ENCODE data around the gene FNIP1.

The FNIP1 gene

GRCh38 chr5:131644370-131644769 lies 152.4 kb downstream of the FNIP1 start:
- H2AFZ ChIP-seq (ENCODE audit: low read length), result no peak overlapping the region
- H3K4me1 ChIP-seq (ENCODE audit: low read length), result peaks cover 4% of the 10 kb centered on the region; the same call in 1 of the 2 replicates
- H3K36me3 ChIP-seq (replicated peaks; ENCODE audit: insufficient read depth, low read length), result no peaks in the 10 kb centered on the region; the same call in 1 of the 2 replicates
- no peak for TF ChIP-seq EZH2 (optimal IDR thresholded peaks at IDR 0.05; ENCODE audit: low read depth, low read length)
- TF ChIP-seq EZH2phosphoT487 (IDR thresholded peaks at IDR 0.05; ENCODE audit: low read length), result no peak
- TF ChIP-seq, protein P1, sequence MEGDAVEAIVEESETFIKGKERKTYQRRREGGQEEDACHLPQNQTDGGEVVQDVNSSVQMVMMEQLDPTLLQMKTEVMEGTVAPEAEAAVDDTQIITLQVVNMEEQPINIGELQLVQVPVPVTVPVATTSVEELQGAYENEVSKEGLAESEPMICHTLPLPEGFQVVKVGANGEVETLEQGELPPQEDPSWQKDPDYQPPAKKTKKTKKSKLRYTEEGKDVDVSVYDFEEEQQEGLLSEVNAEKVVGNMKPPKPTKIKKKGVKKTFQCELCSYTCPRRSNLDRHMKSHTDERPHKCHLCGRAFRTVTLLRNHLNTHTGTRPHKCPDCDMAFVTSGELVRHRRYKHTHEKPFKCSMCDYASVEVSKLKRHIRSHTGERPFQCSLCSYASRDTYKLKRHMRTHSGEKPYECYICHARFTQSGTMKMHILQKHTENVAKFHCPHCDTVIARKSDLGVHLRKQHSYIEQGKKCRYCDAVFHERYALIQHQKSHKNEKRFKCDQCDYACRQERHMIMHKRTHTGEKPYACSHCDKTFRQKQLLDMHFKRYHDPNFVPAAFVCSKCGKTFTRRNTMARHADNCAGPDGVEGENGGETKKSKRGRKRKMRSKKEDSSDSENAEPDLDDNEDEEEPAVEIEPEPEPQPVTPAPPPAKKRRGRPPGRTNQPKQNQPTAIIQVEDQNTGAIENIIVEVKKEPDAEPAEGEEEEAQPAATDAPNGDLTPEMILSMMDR (IDR thresholded peaks at IDR 0.05; ENCODE audit: low read length), result no peak
- H3K27me3 ChIP-seq (replicated peaks; ENCODE audit: insufficient read depth, low read length), result no peaks in the 10 kb centered on the region
- DNase-seq, result no peak
- H3K4me2 ChIP-seq (ENCODE audit: low read depth, low read length), result no peak overlapping the region
- H4K20me1 ChIP-seq (ENCODE audit: insufficient read depth, low read length), result no peaks in the 10 kb centered on the region
- no peaks in the 10 kb centered on the region for H3K9me3 ChIP-seq (replicated peaks; ENCODE audit: insufficient read depth, low read length)
- no peak overlapping the region for H3K9ac ChIP-seq (ENCODE audit: low read length)
- H3K27ac ChIP-seq (ENCODE audit: low read length), result no peak overlapping the region
- no peaks in the 10 kb centered on the region for H3F3A ChIP-seq (ENCODE audit: insufficient read depth, low read length)
- H3K9me2 ChIP-seq (replicated peaks; ENCODE audit: insufficient read depth, low read length), result no peaks in the 10 kb centered on the region
- no peaks in the 10 kb centered on the region for H3K79me2 ChIP-seq (ENCODE audit: low read length)
- no peak overlapping the region for H3K4me3 ChIP-seq (ENCODE audit: low read length)

DNA sequence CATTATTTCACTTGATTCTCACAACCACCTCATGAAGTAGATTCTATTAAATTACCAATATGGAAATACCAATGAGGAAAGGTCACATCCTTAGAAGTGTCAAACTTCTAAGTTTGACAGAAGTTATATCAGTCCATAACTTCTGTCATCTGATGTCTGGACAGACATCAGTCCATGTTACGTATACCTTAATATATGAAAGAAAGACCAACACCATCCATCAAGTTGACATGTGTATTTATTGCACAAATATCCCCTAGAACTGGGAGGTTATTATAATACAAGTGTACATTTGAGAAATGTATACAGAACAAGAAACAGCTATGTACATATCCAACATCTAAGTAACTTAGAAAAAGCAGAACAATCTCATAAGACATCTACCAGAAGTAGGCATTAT lies 155.3 kb downstream of the FNIP1 start:
- DNase-seq, result no peak
- TF ChIP-seq, protein P1 (IDR thresholded peaks at IDR 0.05; ENCODE audit: low read length), result no peak
- TF ChIP-seq EZH2phosphoT487 (IDR thresholded peaks at IDR 0.05; ENCODE audit: low read length), result no peak
- no peak for TF ChIP-seq EZH2 (optimal IDR thresholded peaks at IDR 0.05; ENCODE audit: low read depth, low read length)
- Histone ChIP-seq H2AFZ (ENCODE audit: low read length) (no peak overlapping the region), H3K4me3 (ENCODE audit: low read length) (no peak overlapping the region), H3K4me2 (ENCODE audit: low read depth, low read length) (no peak overlapping the region), H3K9me3 (replicated peaks; ENCODE audit: insufficient read depth, low read length) (no peaks in the 10 kb centered on the region), H3K27me3 (replicated peaks; ENCODE audit: insufficient read depth, low read length) (no peaks in the 10 kb centered on the region), H3K79me2 (ENCODE audit: low read length) (no peaks in the 10 kb centered on the region), H3K9me2 (replicated peaks; ENCODE audit: insufficient read depth, low read length) (no peaks in the 10 kb centered on the region), H3K4me1 (ENCODE audit: low read length) (peaks cover 5% of the 10 kb centered on the region), H3K9ac (ENCODE audit: low read length) (no peak overlapping the region), H4K20me1 (ENCODE audit: insufficient read depth, low read length) (no peaks in the 10 kb centered on the region), H3K27ac (ENCODE audit: low read length) (no peak overlapping the region), H3F3A (ENCODE audit: insufficient read depth, low read length) (peaks cover 8% of the 10 kb centered on the region), H3K36me3 (replicated peaks; ENCODE audit: insufficient read depth, low read length) (no peaks in the 10 kb centered on the region; the same call in 1 of the 2 replicates)

DNA sequence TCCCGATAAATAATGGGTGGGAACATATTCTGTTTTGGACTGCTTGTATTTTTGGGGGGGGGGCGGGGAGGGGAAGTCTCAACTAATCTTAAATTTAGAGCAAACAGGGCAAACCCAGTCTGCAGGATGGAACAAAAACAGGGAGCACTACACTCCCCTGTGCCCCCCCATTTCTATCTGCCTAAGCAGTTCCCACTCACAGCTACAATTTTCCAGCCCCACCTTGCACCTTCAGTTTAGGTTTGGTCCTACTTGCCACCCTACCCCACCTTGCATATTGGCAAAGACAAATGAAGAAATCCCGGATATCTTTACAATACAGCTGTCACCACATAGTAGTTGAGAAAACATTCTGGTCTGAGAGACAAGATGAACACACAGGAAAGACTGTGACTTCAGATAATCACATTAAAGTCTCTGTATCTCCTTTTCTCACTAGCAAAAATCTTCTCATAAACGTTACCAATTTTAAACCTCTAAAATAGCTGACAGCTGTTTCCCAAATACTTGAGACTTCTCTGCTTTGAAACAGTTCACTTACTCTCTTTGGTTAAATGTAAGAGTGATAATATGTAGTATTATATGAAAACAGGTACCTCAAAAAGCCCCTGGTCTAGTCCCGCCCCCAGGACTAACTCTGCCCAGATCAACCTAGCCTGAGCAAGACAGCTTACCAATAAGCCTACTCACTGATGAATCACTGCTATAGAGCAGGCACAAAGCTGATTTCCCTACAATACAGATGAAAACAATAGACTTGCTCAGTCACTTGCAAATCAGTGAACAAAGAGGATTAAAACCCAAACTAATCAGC lies 156.6 kb downstream of the FNIP1 start:
- H3K36me3 ChIP-seq (replicated peaks; ENCODE audit: insufficient read depth, low read length), result no peaks in the 10 kb centered on the region; the same call in 1 of the 2 replicates
- no peak overlapping the region for H3K27ac ChIP-seq (ENCODE audit: low read length)
- no peak for TF ChIP-seq EZH2phosphoT487 (IDR thresholded peaks at IDR 0.05; ENCODE audit: low read length)
- no peak for TF ChIP-seq EZH2 (optimal IDR thresholded peaks at IDR 0.05; ENCODE audit: low read depth, low read length)
- TF ChIP-seq, protein P1 (IDR thresholded peaks at IDR 0.05; ENCODE audit: low read length), result no peak
- H2AFZ ChIP-seq (ENCODE audit: low read length), result no peak overlapping the region
- H3K79me2 ChIP-seq (ENCODE audit: low read length), result no peaks in the 10 kb centered on the region
- no peaks in the 10 kb centered on the region for H3K9me3 ChIP-seq (replicated peaks; ENCODE audit: insufficient read depth, low read length)
- H3K27me3 ChIP-seq (replicated peaks; ENCODE audit: insufficient read depth, low read length), result no peaks in the 10 kb centered on the region
- no peak for DNase-seq
- no peak overlapping the region for H3K4me3 ChIP-seq (ENCODE audit: low read length)
- H3K9ac ChIP-seq (ENCODE audit: low read length), result no peak overlapping the region
- peaks cover 5% of the 10 kb centered on the region for H3K4me1 ChIP-seq (ENCODE audit: low read length)
- peaks cover 19% of the 10 kb centered on the region for H3F3A ChIP-seq (ENCODE audit: insufficient read depth, low read length)
- H3K4me2 ChIP-seq (ENCODE audit: low read depth, low read length), result no peak overlapping the region
- H4K20me1 ChIP-seq (ENCODE audit: insufficient read depth, low read length), result no peaks in the 10 kb centered on the region
- no peaks in the 10 kb centered on the region for H3K9me2 ChIP-seq (replicated peaks; ENCODE audit: insufficient read depth, low read length)
